ENCODE measurements around the gene PAX7.
"Not testable (repeated sequence)": the region's sequence is repeated elsewhere in the genome, so short reads cannot be mapped to it uniquely, and the experiment has no call there.

PAX7 gene

DNA sequence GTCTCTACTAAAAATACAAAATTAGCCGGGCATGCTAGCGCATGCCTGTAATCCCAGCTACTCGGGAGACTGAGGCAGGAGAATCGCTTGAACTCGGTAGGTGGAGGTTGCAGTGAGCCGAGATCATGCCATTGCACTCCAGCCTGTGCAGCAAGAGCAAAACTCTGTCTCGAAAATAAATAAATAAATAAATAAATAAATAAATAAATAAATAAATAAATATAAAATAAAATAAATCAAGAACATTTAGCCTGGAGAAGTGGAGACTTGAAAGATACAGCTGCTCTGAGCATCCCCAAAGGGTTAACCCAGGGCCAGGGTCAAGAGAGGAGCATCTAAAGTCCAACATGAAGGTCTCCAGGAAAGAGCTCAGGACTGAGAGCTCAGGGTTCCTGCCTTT is 63.6 kb downstream of the PAX7 start:
- peaks cover 70% of the 10 kb centered on the region for H3K27me3 Mint-ChIP-seq

DNA sequence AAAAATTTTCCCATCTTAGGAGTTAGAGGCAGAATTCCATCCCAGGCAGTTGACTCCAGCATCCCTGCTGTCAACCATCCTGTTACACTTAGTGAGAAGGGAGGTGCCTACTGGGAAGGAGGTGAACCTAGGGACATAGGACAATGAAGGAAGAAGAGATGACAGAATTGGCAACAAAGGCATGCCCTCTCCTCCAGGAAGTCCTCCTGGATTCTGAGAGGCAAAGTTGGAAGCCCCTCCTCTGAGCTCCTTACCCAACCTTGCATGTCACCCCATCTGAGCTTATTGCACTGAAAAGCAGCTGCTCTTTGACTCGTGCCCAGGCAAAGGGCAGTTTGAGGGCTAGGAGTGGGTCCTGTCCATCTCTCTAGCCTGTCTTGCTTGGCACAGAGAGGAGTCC is 66.9 kb downstream of the PAX7 start:
- H3K4me1 Mint-ChIP-seq, result no peaks in the 10 kb centered on the region
- no peak overlapping the region for H3K27ac Mint-ChIP-seq
- DNase-seq, result no peak
- H3K9me3 Mint-ChIP-seq, result no peaks in the 10 kb centered on the region
- H3K4me3 Mint-ChIP-seq, result no peak overlapping the region
- H3K27me3 Mint-ChIP-seq, result peaks cover 54% of the 10 kb centered on the region
- ATAC-seq, result no peak

More for the DNA sequence above, 63.6 kb downstream of the PAX7 start:
- not testable (repeated sequence) for H3K9me3 Mint-ChIP-seq, ATAC-seq, H3K4me3 Mint-ChIP-seq, H3K27ac Mint-ChIP-seq, DNase-seq, H3K4me1 Mint-ChIP-seq

- no peaks in the 10 kb centered on the region for H3K4me1 Mint-ChIP-seq
- no peaks in the 10 kb centered on the region for H3K9me3 Mint-ChIP-seq
- H3K4me3 Mint-ChIP-seq, result no peak overlapping the region
- no peak overlapping the region for H3K27ac Mint-ChIP-seq
- ATAC-seq (no peak), DNase-seq (no peak)
- peaks cover 41% of the 10 kb centered on the region for H3K27me3 Mint-ChIP-seq
Measured at GRCh38 chr1:18700530-18700929, 69.9 kb downstream of the PAX7 start.

DNA sequence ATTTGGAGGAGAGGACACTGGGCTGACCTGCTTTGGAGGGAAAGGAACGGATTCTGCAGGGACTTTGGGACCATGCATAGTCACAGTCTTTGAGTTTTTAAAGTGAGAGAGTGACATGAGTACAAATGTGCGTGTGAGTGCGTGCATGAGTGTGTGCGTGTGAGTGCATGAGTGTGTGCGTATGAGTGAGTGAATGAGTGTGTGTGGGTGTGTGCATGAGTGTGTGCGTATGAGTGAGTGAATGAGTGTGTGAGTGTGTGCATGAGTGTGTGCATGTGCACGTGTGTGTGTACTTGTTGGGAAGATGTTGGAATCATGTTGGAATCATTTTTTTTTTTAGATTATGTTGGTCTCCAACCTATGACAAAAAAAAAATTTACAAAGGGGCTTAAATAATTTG is 70.5 kb downstream of the PAX7 start:
- ATAC-seq, result no peak
- Mint-ChIP-seq H3K27ac (no peak overlapping the region), H3K4me3 (no peak overlapping the region), H3K4me1 (no peaks in the 10 kb centered on the region), H3K9me3 (no peaks in the 10 kb centered on the region), H3K27me3 (peaks cover 36% of the 10 kb centered on the region)
- no peak for DNase-seq

GRCh38 chr1:18703041-18703621 is 72.5 kb downstream of the PAX7 start:
- no peak for ATAC-seq
- Mint-ChIP-seq H3K27me3 (peaks cover 33% of the 10 kb centered on the region), H3K27ac (no peak overlapping the region), H3K9me3 (no peaks in the 10 kb centered on the region), H3K4me3 (no peak overlapping the region), H3K4me1 (no peaks in the 10 kb centered on the region)
- DNase-seq, result no peak

DNA sequence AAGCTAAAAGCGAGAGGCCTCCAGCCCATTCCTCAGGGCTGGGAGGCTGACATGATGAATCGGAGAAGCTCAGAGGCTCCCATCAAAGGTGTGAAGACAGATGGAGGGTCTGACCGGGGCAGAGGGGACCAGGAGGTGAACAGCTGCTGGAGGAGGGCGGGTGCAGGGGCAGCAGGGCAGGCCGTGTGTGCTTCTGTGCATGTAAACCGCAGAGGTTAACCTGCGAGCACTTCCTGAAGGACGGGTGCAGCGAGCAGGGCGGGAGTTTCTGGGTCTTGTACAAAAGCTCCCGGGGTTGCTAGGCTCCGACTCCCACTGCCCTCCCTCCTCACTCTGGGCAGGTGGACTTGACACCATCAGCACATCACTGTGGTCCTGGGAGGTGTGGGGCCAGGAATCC is 75.2 kb downstream of the PAX7 start:
- ATAC-seq (no peak), DNase-seq (no peak)
- peak overlapping the region in 1 of 2 donors; percentile 73 for H3K27ac Mint-ChIP-seq
- H3K4me1 Mint-ChIP-seq, result no peaks in the 10 kb centered on the region
- peaks cover 47% of the 10 kb centered on the region for H3K27me3 Mint-ChIP-seq
- H3K4me3 Mint-ChIP-seq, result no peak overlapping the region
- no peaks in the 10 kb centered on the region for H3K9me3 Mint-ChIP-seq

DNA sequence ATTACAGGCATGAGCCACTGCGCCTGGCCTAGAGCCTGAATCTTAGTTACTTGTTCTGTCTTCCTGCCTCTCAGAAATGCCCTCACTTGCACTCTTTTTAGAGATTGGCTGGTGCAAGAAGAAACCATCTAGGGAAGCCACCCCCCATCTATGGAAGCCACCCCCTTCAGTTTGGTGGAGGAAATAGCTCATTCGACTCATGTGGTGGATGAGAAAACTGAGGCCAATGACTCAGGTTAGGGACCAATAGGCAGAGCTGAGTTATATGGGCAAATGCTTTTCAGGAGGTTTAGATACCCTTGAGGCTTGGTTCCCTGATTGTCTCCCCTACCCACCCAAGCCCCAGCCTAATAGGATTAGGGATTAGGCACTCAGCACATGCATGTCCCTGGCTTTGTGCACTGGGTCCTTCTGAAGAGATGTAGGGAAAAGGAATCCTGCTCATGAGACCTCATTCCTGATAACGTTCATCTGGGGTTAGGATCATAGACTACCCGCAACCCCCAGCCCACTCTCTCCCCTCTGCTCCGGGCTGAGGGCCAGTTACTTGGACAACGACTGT is 77.1 kb downstream of the PAX7 start:
- ATAC-seq (no peak), DNase-seq (no peak)
- H3K9me3 Mint-ChIP-seq, result no peaks in the 10 kb centered on the region
- no peak overlapping the region for H3K27ac Mint-ChIP-seq
- peaks cover 56% of the 10 kb centered on the region for H3K27me3 Mint-ChIP-seq
- H3K4me1 Mint-ChIP-seq, result no peaks in the 10 kb centered on the region
- H3K4me3 Mint-ChIP-seq, result no peak overlapping the region

- no peaks in the 10 kb centered on the region for H3K9me3 Mint-ChIP-seq
- H3K27ac Mint-ChIP-seq, result no peak overlapping the region
- H3K27me3 Mint-ChIP-seq, result peaks cover 56% of the 10 kb centered on the region
- ATAC-seq (no peak), DNase-seq (no peak)
- H3K4me3 Mint-ChIP-seq, result no peak overlapping the region
- H3K4me1 Mint-ChIP-seq, result no peaks in the 10 kb centered on the region
Measured at GRCh38 chr1:18710002-18710401, 79.4 kb downstream of the PAX7 start.

- Mint-ChIP-seq H3K27ac (no peak overlapping the region), H3K4me3 (no peak overlapping the region), H3K27me3 (peaks cover 66% of the 10 kb centered on the region), H3K9me3 (no peaks in the 10 kb centered on the region), H3K4me1 (no peaks in the 10 kb centered on the region)
- DNase-seq (no peak), ATAC-seq (no peak)
Measured at GRCh38 chr1:18711003-18711402, 80.4 kb downstream of the PAX7 start.

- DNase-seq (no peak), ATAC-seq (no peak)
- Mint-ChIP-seq H3K9me3 (no peaks in the 10 kb centered on the region), H3K27ac (no peak overlapping the region), H3K27me3 (peaks cover 66% of the 10 kb centered on the region), H3K4me1 (peaks cover 6% of the 10 kb centered on the region), H3K4me3 (no peak overlapping the region)
Measured at GRCh38 chr1:18711536-18712251, 81.0 kb downstream of the PAX7 start.

DNA sequence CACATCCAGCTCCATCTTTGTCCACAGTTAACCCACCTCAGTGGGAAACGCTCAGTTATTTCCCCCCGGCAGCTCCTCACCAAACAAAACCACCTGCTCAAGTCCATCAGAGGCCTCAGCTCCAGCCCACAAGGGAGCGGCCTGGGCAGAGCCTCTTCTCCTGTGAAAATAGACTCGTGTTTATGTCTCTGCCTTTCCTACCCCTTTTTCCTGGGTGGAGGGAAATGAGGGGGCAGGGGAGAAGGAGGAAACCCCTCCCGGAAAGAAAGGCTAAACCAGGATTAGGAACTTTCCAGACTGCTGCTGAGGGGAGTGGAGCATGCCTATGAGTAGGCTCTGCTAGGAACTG is 81.6 kb downstream of the PAX7 start:
- Mint-ChIP-seq H3K27ac (no peak overlapping the region), H3K27me3 (peaks cover 70% of the 10 kb centered on the region), H3K4me1 (peaks cover 8% of the 10 kb centered on the region), H3K4me3 (no peak overlapping the region), H3K9me3 (no peaks in the 10 kb centered on the region)
- DNase-seq (no peak), ATAC-seq (no peak)

DNA sequence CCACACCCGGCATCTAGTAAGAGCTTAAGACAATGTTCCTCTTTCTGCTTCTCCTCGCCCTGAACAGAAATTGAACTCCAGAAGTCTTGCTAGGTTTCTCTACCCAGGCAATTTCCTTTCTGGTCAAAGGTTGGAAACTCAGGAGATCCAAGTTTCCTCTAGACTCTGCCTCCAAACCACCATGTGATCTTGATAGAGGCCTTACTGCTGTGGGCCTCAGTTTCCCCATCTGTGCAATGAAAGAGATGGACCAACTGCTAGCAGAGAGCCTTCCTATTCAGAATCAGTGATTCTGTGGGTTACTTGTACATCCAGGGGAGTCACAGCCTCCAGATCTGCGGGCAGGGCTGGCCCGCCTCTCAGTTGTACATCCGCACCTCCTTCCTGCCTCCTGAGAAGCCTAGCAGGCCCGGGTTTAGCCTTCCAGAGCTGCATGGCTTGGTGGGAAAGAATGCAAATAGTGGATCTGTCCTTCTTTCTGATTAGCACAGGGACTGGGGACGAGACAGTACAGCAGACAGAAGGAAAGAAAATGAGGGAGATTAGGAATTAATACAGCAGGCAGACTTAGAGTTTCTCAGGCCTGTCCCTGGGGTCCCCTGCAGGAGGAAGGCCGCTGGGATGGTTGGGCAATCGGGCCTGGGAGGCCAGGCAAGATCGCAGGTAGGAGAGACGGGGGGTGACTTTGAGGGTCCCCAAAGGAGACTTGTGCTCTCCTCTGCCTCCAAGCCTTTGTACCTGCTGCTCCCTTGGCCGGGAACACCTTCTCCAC is 83.9 kb downstream of the PAX7 start:
- Mint-ChIP-seq H3K4me3 (no peak overlapping the region), H3K27ac (no peak overlapping the region), H3K9me3 (no peaks in the 10 kb centered on the region), H3K27me3 (peaks cover 76% of the 10 kb centered on the region), H3K4me1 (peaks cover 14% of the 10 kb centered on the region)
- DNase-seq (no peak), ATAC-seq (no peak)

- no peak for ATAC-seq
- no peaks in the 10 kb centered on the region for H3K9me3 Mint-ChIP-seq
- peaks cover 14% of the 10 kb centered on the region for H3K4me1 Mint-ChIP-seq
- H3K27ac Mint-ChIP-seq, result peak overlapping the region; percentile 10 to 66
- peaks cover 76% of the 10 kb centered on the region for H3K27me3 Mint-ChIP-seq
- no peak for DNase-seq
- H3K4me3 Mint-ChIP-seq, result no peak overlapping the region
Measured at GRCh38 chr1:18716112-18716784, 85.6 kb downstream of the PAX7 start.

DNA sequence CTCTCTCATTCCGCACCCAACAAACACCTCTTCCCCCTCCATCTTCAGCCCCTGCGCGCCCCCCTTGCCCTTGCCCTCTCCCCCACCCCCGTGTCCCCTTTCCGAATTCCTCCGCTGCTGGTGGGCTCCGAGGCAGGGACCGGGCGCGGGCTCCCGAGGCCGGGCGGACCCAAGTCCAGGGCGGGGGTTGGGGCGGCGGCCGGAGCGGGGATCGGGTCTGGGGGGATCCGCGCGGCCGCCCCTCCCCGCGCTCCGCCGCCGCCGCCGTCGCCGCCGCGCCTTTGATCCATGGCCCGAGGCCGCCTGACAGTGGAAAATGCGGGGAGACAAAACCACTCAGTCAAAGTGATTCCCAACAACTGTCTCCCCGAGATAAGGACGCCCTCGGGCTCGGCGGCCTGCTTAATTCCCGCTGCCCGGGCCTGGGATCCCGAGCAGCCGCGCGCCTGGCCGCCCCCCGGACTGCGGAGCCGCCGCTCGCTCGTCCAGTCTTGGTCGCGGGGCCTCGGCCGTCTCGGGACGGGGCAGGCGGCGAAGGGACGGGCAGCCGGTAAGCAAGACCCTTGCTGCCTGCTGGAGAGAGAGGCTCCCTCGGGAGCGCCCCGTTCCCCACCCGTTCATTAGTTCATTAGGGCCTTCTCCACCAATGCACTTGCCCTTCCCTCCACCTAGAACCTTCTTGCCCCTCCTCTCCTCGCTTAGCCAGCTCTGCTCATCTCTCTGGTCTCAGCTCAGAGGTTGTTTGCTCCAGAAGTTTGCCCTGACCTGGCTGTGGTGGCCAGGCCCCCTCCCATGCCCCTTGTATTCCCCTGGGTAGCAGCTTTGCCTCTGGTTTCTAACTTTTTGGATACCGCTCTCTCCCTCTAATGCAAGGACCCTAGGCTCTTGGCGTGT is 86.4 kb downstream of the PAX7 start:
- H3K9me3 Mint-ChIP-seq, result no peaks in the 10 kb centered on the region
- peak overlapping the region in 1 of 2 donors; percentile 66 for H3K27ac Mint-ChIP-seq

More for the DNA sequence above, 86.4 kb downstream of the PAX7 start:
- Mint-ChIP-seq H3K4me3 (no peak overlapping the region), H3K4me1 (peaks cover 14% of the 10 kb centered on the region), H3K27me3 (peaks cover 80% of the 10 kb centered on the region)
- no peak for ATAC-seq
- no peak for DNase-seq
